Gastrocnemius medialis (tissue), 4 donors: Measurements from ENCODE around the gene COX5B.
"Not testable (repeated sequence)": the region's sequence is repeated elsewhere in the genome, so short reads cannot be mapped to it uniquely, and the experiment has no call there.

Source experiments
- POLR2A ChIP-seq, 2 donors: fragments of 450-650 bp; IDR thresholded peaks; one replicate each; pipeline ENCODE4 v1.6.1; 2017; ENCODE audit warnings: antibody characterized with exemption in 2 of 2, mild to moderate bottlenecking in 2 of 2, moderate library complexity in 2 of 2
- TF ChIP-seq, protein P1 (sequence below), 5 experiments: fragments of 450-650 bp in 3 of 5; fragments of 200-600 bp in 2 of 5; sonication (generic) in 2 of 5; IDR thresholded peaks in 4 of 5; conservative IDR thresholded peaks in 1 of 5; 1 replicate in 4 of 5; 2 replicates in 1 of 5; pipeline ENCODE4 v1.5.1; 2016 to 2019; ENCODE audit warnings: antibody characterized with exemption in 5 of 5, mild to moderate bottlenecking in 3 of 5, moderate library complexity in 3 of 5

- TF ChIP-seq, protein P1, sequence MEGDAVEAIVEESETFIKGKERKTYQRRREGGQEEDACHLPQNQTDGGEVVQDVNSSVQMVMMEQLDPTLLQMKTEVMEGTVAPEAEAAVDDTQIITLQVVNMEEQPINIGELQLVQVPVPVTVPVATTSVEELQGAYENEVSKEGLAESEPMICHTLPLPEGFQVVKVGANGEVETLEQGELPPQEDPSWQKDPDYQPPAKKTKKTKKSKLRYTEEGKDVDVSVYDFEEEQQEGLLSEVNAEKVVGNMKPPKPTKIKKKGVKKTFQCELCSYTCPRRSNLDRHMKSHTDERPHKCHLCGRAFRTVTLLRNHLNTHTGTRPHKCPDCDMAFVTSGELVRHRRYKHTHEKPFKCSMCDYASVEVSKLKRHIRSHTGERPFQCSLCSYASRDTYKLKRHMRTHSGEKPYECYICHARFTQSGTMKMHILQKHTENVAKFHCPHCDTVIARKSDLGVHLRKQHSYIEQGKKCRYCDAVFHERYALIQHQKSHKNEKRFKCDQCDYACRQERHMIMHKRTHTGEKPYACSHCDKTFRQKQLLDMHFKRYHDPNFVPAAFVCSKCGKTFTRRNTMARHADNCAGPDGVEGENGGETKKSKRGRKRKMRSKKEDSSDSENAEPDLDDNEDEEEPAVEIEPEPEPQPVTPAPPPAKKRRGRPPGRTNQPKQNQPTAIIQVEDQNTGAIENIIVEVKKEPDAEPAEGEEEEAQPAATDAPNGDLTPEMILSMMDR (IDR thresholded peaks at IDR 0.05 in 4 of 5, conservative IDR thresholded peaks at IDR 0.05 in 1 of 5) = not testable (repeated sequence)
- TF ChIP-seq POLR2A (IDR thresholded peaks at IDR 0.05) = not testable (repeated sequence)
Measured at GRCh38 chr2:97611895-97612294, 34.0 kb upstream of the COX5B start.
